Right lobe of liver (tissue), 6 donors: ENCODE results near the gene TXNDC16. TPM values are rescaled to one million over a fixed set of nuclear protein-coding genes. Genes with fewer than 3 reads are reported as not detected.

Source experiments
- ATAC-seq, 4 donors: fragments of 200-7000 bp; cut with Tn5 transposase; one replicate each; pipeline ENCODE4 v1.9.1; 2020; ENCODE audit warnings: mild to moderate bottlenecking in 4 of 4, moderate library complexity in 4 of 4
- DNase-seq, 3 donors: peaks; one replicate each; pipeline ENCODE4 v3.0.0-alpha.2; 2020
- H3K27ac ChIP-seq, 3 donors: fragments of 200-600 bp; one replicate each; pipeline ENCODE4 v1.8.0; 2022
- H3K27me3 ChIP-seq, 2 donors: fragments of 200-600 bp; one replicate each; pipeline ENCODE4 v1.8.0; 2022
- H3K36me3 ChIP-seq, 4 donors: fragments of 200-600 bp; sonication (generic) in 1 of 4; one replicate each; pipeline versions ENCODE4 v1.5.1 to v1.8.0; 2017 to 2022; ENCODE audit warnings: control low read depth in 1 of 4
- H3K4me1 ChIP-seq, 4 donors: fragments of 200-600 bp; sonication (generic) in 1 of 4; one replicate each; pipeline versions ENCODE4 v1.5.1 to v1.8.0; 2017 to 2022; ENCODE audit warnings: control low read depth in 1 of 4
- H3K4me3 ChIP-seq, 3 donors: fragments of 200-600 bp; one replicate each; pipeline ENCODE4 v1.8.0; 2022
- H3K9me3 ChIP-seq, 4 donors: fragments of 200-600 bp; sonication (generic) in 1 of 4; one replicate each; pipeline versions ENCODE4 v1.5.1 to v1.8.0; 2017 to 2022; ENCODE audit warnings: control low read depth in 1 of 4
- CTCF ChIP-seq, 4 donors: fragments of 200-600 bp in 3 of 4; fragments of 450-650 bp in 1 of 4; IDR thresholded peaks; one replicate each; pipeline versions ENCODE4 v1.5.1 to v1.8.0; 2016 to 2022; ENCODE audit warnings: antibody characterized with exemption in 4 of 4, mild to moderate bottlenecking in 2 of 4
- POLR2A ChIP-seq: fragments of 450-650 bp; IDR thresholded peaks from one replicate; pipeline ENCODE4 v1.6.1; 2017; ENCODE audit warnings: antibody characterized with exemption, mild to moderate bottlenecking
- WGBS: methylation state at CpG from one replicate; pipeline ENCODE4 v1.1.6; 2018; ENCODE audit warnings: low coverage, low lambda C conversion rate; ENCODE audit not compliant: insufficient coverage; ENCODE audit errors: missing lambda C conversion rate; 5-methylcytosine and 5-hydroxymethylcytosine counted together
- intact Hi-C, 2 donors: fragments of 100-400 bp; cut with DNase I; formaldehyde crosslinking; loops; one replicate each; pipeline versions ENCODE4 v1.11.2 to v1.14.1; 2022
- total RNA-seq, 6 experiments: library from RNA; depleted of rRNA in 2 of 6; stranded (reverse); fragments of >200 nt in 2 of 6; fragmentation: NEBNext Ultra II Directional in 3 of 6; extraction: Animal tissue kit (Norgen Biotek cat#: 25700) in 3 of 6; gene quantifications; one replicate each; pipeline versions ENCODE4 v1.1.0 to v1.2.4, GENCODE V29; 2016 to 2023
- donor health status: DM: no; HTN: yes; CAD: no.
- donor health status: DM: no; HTN: no; CAD: no.
- donor health status: DM: no; HTN: no; CAD: no.
- donor health status: DM: no; HTN: yes; CAD: no.
- donor health status: DM: no; HTN: yes; CAD: no.

TXNDC16 gene
- total RNA-seq, 6 experiments from 2014 or later, result 2.0 to 5.5 (median 4.1) TPM

GRCh38 chr14:52455291-52456088 is 96.8 kb downstream of the TXNDC16 start:
- DNase-seq, result no peak
- TF ChIP-seq CTCF (IDR thresholded peaks at IDR 0.05) (no peak), POLR2A (no peak)
- ATAC-seq, result no peak
- Histone ChIP-seq H3K9me3 (no peaks in the 10 kb centered on the region), H3K27me3 (no peaks in the 10 kb centered on the region), H3K4me3 (no peak overlapping the region), H3K4me1 (peaks cover 0 to 11% (median 0%) of the 10 kb centered on the region in 4 donors), H3K36me3 (no peaks in the 10 kb centered on the region), H3K27ac (no peak overlapping the region)
- intact Hi-C loops, result no loop called here
- WGBS, result 79% methylated on average over 3 of the region's 3 CpGs

GRCh38 chr14:52447236-52447635 is 105.1 kb downstream of the TXNDC16 start:
- H3K9me3 ChIP-seq, result no peaks in the 10 kb centered on the region
- H3K27ac ChIP-seq, result no peak overlapping the region
- DNase-seq (no peak), ATAC-seq (no peak)
- intact Hi-C loops, result no loop called here
- H3K4me1 ChIP-seq, result no peaks in the 10 kb centered on the region
- 100% methylated on average over 3 of the region's 3 CpGs for WGBS
- TF ChIP-seq CTCF (IDR thresholded peaks at IDR 0.05) (no peak), POLR2A (no peak)
- H3K4me3 ChIP-seq, result no peak overlapping the region
- H3K36me3 ChIP-seq, result no peaks in the 10 kb centered on the region
- H3K27me3 ChIP-seq, result no peaks in the 10 kb centered on the region

- intact Hi-C loops, result no loop called here
- no peaks in the 10 kb centered on the region for H3K27me3 ChIP-seq
- TF ChIP-seq CTCF (IDR thresholded peaks at IDR 0.05), result no peak
- TF ChIP-seq POLR2A, result no peak
- H3K36me3 ChIP-seq, result no peaks in the 10 kb centered on the region
- no peaks in the 10 kb centered on the region for H3K9me3 ChIP-seq
- no peaks in the 10 kb centered on the region for H3K4me1 ChIP-seq
- no peak overlapping the region for H3K27ac ChIP-seq
- H3K4me3 ChIP-seq, result no peak overlapping the region
- peak in 1 of 4 donors; percentile 46 for ATAC-seq
- DNase-seq, result no peak
Measured at GRCh38 chr14:52446355-52446754, 106.0 kb downstream of the TXNDC16 start.

- H3K4me3 ChIP-seq, result no peak overlapping the region
- H3K9me3 ChIP-seq, result no peaks in the 10 kb centered on the region
- H3K27ac ChIP-seq, result no peak overlapping the region
- intact Hi-C loops, result no loop called here
- DNase-seq, result no peak
- no peaks in the 10 kb centered on the region for H3K27me3 ChIP-seq
- TF ChIP-seq CTCF (IDR thresholded peaks at IDR 0.05) (no peak), POLR2A (no peak)
- no peaks in the 10 kb centered on the region for H3K36me3 ChIP-seq
- ATAC-seq, result no peak
- no peaks in the 10 kb centered on the region for H3K4me1 ChIP-seq
Measured at GRCh38 chr14:52443506-52443905, 108.8 kb downstream of the TXNDC16 start.
